HepG2 (cell line): ENCODE results near the gene DRAP1. TPM values are rescaled to one million over a fixed set of nuclear protein-coding genes. Genes with fewer than 3 reads are reported as not detected.

Experiments used
- ATM ChIP-seq: fragments of 450-650 bp; IDR thresholded peaks from 2 replicates; pipeline ENCODE4 v1.7.1; 2017; ENCODE audit warnings: mild to moderate bottlenecking, borderline replicate concordance
- HES4 ChIP-seq: sonication (generic); formaldehyde crosslinking; IDR thresholded peaks from 2 replicates; pipeline ENCODE4 v1.9.0; 2021; ENCODE audit warnings: mild to moderate bottlenecking, missing genetic modification reagents, borderline replicate concordance
- JUND ChIP-seq: sonication (generic); formaldehyde crosslinking; IDR thresholded peaks from 2 replicates; pipeline ENCODE4 v1.8.0; 2022; ENCODE audit warnings: mild to moderate bottlenecking, missing genetic modification reagents
- KLF6 ChIP-seq: IDR thresholded peaks from 2 replicates; pipeline ENCODE4 v1.8.0; 2016; ENCODE audit warnings: missing biosample characterization, missing genetic modification reagents
- MLXIP ChIP-seq: sonication (generic); formaldehyde crosslinking; IDR thresholded peaks from 2 replicates; pipeline ENCODE4 v1.9.0; 2021; ENCODE audit warnings: missing genetic modification reagents, borderline replicate concordance
- SAFB2 ChIP-seq: sonication (generic); formaldehyde crosslinking; IDR thresholded peaks from 2 replicates; pipeline ENCODE4 v1.5.1; 2020; ENCODE audit warnings: missing genetic modification reagents, low read depth, mild to moderate bottlenecking, borderline replicate concordance
- TIGD3 ChIP-seq: sonication (generic); formaldehyde crosslinking; IDR thresholded peaks from 2 replicates; pipeline ENCODE4 v1.5.1; 2020; ENCODE audit warnings: mild to moderate bottlenecking, missing genetic modification reagents, borderline replicate concordance
- ZNF292 ChIP-seq: sonication (generic); formaldehyde crosslinking; IDR thresholded peaks from 2 replicates; pipeline ENCODE4 v1.8.1; 2022; ENCODE audit warnings: mild to moderate bottlenecking, low read depth, missing genetic modification reagents, borderline replicate concordance
- ZNF414 ChIP-seq: sonication (generic); formaldehyde crosslinking; IDR thresholded peaks from 2 replicates; pipeline ENCODE4 v1.5.0; 2020; ENCODE audit warnings: missing genetic modification reagents
- ZNF547 ChIP-seq: sonication (generic); formaldehyde crosslinking; IDR thresholded peaks from 2 replicates; pipeline ENCODE4 v1.5.1; 2020; ENCODE audit warnings: mild to moderate bottlenecking, missing genetic modification reagents
- polyA plus RNA-seq, 8 experiments: library from polyadenylated mRNA; depleted of rRNA in 3 of 8; stranded (reverse) in 7 of 8; unstranded in 1 of 8; fragments of >200 nt; fragmentation: Illumina TruSeq in 4 of 8; extraction: Trizol in 4 of 8; gene quantifications; 2 replicates each; pipeline versions ENCODE4 v1.2.1 to v1.2.3, GENCODE V29; 2011 to 2016; ENCODE audit warnings: low read depth in 4 of 8, missing spikeins in 1 of 8, mixed read lengths in 1 of 8; ENCODE audit not compliant: insufficient read depth in 1 of 8
- total RNA-seq, 5 experiments: library from RNA; depleted of rRNA; stranded (reverse); fragments of >200 nt; fragmentation: Illumina TruSeq; extraction: Trizol; gene quantifications; 2 replicates each; pipeline ENCODE4 v1.2.3, GENCODE V29; 2016; ENCODE audit warnings: low read depth in 1 of 5
- TF ChIP-seq, protein P1 (sequence below), 2 experiments: sonication (generic) in 1 of 2; formaldehyde crosslinking in 1 of 2; IDR thresholded peaks; 2 replicates each; pipeline versions ENCODE4 v1.6.1 to v1.9.0; 2014 to 2022; ENCODE audit warnings: antibody characterized with exemption in 1 of 2, borderline replicate concordance in 1 of 2, inconsistent platforms in 1 of 2, low read depth in 1 of 2, missing genetic modification reagents in 1 of 2
- TF ChIP-seq, protein P2 (sequence below): sonication (generic); formaldehyde crosslinking; IDR thresholded peaks from 2 replicates; pipeline ENCODE4 v1.8.0; 2022; ENCODE audit warnings: mild to moderate bottlenecking, missing genetic modification reagents; ENCODE audit not compliant: insufficient replicate concordance
- TF ChIP-seq, protein P3 (sequence below): IDR thresholded peaks from 2 replicates; pipeline ENCODE4 v1.6.1; 2016; ENCODE audit warnings: mild to moderate bottlenecking, missing biosample characterization, missing genetic modification reagents

DRAP1 gene
- total and polyA plus RNA-seq, 2 of the 13 experiments (the other 11 are each of a cell fraction or from before 2014, with no cell fraction given), result 46.8 to 52.3 TPM

DNA sequence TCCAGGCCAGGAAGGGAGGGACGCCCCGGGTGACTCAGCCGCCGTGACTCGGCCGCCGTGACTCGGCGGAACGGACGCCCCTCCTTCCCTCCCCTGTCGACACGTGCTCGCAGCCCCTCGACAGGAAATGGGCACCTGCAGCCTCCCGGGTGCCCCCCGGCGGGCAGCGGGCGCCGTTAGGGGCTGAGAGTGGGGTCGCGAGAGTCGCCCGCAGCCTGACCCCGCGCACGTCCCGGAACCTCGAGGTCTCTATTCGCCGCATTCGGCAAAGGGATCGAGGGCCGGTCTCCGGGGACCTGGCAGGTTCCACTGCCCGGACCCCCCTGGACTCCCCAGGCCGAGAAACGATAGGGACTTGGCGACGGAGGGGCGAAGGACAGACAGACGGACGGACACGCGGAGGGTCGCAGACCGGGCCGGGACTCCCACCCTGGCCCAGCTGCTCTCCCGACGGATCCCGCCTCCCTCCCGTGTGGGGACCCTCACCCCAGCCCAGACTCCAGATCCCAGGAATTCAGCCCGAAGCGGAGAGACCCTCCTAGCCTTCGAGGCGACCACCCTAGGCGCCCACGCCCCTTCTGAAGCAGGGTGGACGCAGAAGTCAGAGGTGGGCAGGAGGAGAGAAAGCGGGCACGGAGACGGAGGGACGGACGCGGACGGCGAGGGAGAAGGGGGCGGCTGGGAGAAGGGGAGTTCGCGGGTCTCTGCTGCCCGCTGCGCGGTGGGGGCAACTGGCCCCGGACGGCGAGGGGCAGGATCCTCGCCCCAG is 19.7 kb upstream of the DRAP1 start (continued):
- TF ChIP-seq JUND (CRISPR knock-in tag) (no peak), SAFB2 (CRISPR knock-in tag) (no peak), HES4 (CRISPR knock-in tag) (peak; percentile 32; the same call in 1 of the 2 replicates), ZNF414 (CRISPR knock-in tag) (0 out of 2 replicates have a peak, but pooled peaks have one; percentile 73), TIGD3 (CRISPR knock-in tag) (peak; percentile 64; the same call in 1 of the 2 replicates), ZNF547 (CRISPR knock-in tag) (peak; percentile 49; the same call in 1 of the 2 replicates), MLXIP (CRISPR knock-in tag) (no peak), ZNF292 (CRISPR knock-in tag) (no peak), ATM (no peak), KLF6 (CRISPR knock-in tag) (0 out of 2 replicates have a peak, but pooled peaks have one; percentile 44)
- TF ChIP-seq, protein P1, sequence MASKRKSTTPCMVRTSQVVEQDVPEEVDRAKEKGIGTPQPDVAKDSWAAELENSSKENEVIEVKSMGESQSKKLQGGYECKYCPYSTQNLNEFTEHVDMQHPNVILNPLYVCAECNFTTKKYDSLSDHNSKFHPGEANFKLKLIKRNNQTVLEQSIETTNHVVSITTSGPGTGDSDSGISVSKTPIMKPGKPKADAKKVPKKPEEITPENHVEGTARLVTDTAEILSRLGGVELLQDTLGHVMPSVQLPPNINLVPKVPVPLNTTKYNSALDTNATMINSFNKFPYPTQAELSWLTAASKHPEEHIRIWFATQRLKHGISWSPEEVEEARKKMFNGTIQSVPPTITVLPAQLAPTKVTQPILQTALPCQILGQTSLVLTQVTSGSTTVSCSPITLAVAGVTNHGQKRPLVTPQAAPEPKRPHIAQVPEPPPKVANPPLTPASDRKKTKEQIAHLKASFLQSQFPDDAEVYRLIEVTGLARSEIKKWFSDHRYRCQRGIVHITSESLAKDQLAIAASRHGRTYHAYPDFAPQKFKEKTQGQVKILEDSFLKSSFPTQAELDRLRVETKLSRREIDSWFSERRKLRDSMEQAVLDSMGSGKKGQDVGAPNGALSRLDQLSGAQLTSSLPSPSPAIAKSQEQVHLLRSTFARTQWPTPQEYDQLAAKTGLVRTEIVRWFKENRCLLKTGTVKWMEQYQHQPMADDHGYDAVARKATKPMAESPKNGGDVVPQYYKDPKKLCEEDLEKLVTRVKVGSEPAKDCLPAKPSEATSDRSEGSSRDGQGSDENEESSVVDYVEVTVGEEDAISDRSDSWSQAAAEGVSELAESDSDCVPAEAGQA (IDR thresholded peaks at IDR 0.05; ENCODE audit: low read depth), result no peak
- TF ChIP-seq, protein P1 (CRISPR knock-in tag; IDR thresholded peaks at IDR 0.05; ENCODE audit: borderline replicate concordance), result no peak
- TF ChIP-seq, protein P2, sequence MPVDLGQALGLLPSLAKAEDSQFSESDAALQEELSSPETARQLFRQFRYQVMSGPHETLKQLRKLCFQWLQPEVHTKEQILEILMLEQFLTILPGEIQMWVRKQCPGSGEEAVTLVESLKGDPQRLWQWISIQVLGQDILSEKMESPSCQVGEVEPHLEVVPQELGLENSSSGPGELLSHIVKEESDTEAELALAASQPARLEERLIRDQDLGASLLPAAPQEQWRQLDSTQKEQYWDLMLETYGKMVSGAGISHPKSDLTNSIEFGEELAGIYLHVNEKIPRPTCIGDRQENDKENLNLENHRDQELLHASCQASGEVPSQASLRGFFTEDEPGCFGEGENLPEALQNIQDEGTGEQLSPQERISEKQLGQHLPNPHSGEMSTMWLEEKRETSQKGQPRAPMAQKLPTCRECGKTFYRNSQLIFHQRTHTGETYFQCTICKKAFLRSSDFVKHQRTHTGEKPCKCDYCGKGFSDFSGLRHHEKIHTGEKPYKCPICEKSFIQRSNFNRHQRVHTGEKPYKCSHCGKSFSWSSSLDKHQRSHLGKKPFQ, result no peak
- TF ChIP-seq, protein P3, sequence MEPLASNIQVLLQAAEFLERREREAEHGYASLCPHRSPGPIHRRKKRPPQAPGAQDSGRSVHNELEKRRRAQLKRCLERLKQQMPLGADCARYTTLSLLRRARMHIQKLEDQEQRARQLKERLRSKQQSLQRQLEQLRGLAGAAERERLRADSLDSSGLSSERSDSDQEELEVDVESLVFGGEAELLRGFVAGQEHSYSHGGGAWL, result peak; percentile 88; the same call in 1 of the 2 replicates
